HepG2 (cell line): ENCODE results near the gene KLHL35. TPM values are rescaled to one million over a fixed set of nuclear protein-coding genes. Genes with fewer than 3 reads are reported as not detected.

Experiments
- ATAC-seq: fragments of 200-7000 bp; cut with Tn5 transposase; 3 replicates; pipeline ENCODE4 v1.9.1; 2020; ENCODE audit warnings: mild to moderate bottlenecking, moderate library complexity
- BruUV-seq: library from RNA; stranded (reverse); fragments of 400-500 nt; replicated peaks from 2 replicates; lab custom pipeline; 2021; lab: Mats Ljungman, UMichigan
- CTCF ChIA-PET: fragments of 300-600 bp; formaldehyde crosslinking; extraction: SDS; loops from one replicate; lab custom pipeline; 2021; ENCODE audit warnings: low total read pairs, inconsistent platforms, low intra/inter-chr PET ratio; lab: Yijun Ruan, JAX
- POLR2A ChIA-PET: fragments of 350-600 bp; sonication (Branson Sonifier 250); formaldehyde crosslinking; loops from one replicate; lab custom pipeline; 2020; ENCODE audit warnings: antibody characterized with exemption, inconsistent platforms; lab: Yijun Ruan, JAX
- DNase-seq: peaks from one replicate; pipeline ENCODE4 v3.0.0-alpha.2; 2015; ENCODE audit warnings: low spot score
- FAIRE-seq: peaks from 3 replicates; lab custom pipeline; 2011; peaks lifted over from hg19 to GRCh38; lab: Jason Lieb, UNC
- H2AFZ ChIP-seq: one replicate; pipeline ENCODE4 v1.6.1; 2011; ENCODE audit warnings: low read length, inconsistent platforms
- H3K27ac ChIP-seq: fragments of 300-600 bp; 3 replicates; pipeline ENCODE4 v1.8.0; 2011; ENCODE audit warnings: mixed run types, mild to moderate bottlenecking, mixed read lengths, low read length, inconsistent platforms; ENCODE audit not compliant: insufficient read depth; ENCODE audit errors: extremely low read length
- H3K27me3 ChIP-seq, 2 experiments: fragments of 200-600 bp in 1 of 2; 2 replicates in 1 of 2; 3 replicates in 1 of 2; pipeline versions ENCODE4 v1.6.0 to v1.8.0; 2011; ENCODE audit warnings: low read length in 2 of 2, mild to moderate bottlenecking in 2 of 2, moderate library complexity in 2 of 2, inconsistent platforms in 1 of 2; ENCODE audit not compliant: insufficient read depth in 2 of 2, control insufficient read depth in 1 of 2
- H3K36me3 ChIP-seq, 2 experiments: fragments of 200-600 bp in 1 of 2; replicated peaks in 1 of 2; 2 replicates in 1 of 2; 3 replicates in 1 of 2; pipeline versions ENCODE4 v1.5.1 to v1.8.0; 2011; ENCODE audit warnings: low read length in 2 of 2, inconsistent platforms in 1 of 2; ENCODE audit not compliant: insufficient read depth in 2 of 2, control insufficient read depth in 1 of 2
- H3K4me1 ChIP-seq: 2 replicates; pipeline ENCODE4 v1.5.1; 2012; ENCODE audit warnings: low read length, inconsistent platforms; ENCODE audit not compliant: insufficient read depth
- H3K4me2 ChIP-seq: 2 replicates; pipeline ENCODE4 v1.6.0; 2011; ENCODE audit warnings: low read depth, low read length, inconsistent platforms
- H3K4me3 ChIP-seq, 3 experiments: fragments of 200-600 bp in 1 of 3; sonication (generic), shearing (Covaris generic) in 1 of 3; replicated peaks in 1 of 3; 2 replicates each; pipeline ENCODE4 v1.5.1; 2011 to 2016; ENCODE audit warnings: low read length in 3 of 3, inconsistent platforms in 2 of 3, low read depth in 2 of 3, mild to moderate bottlenecking in 2 of 3, control low read depth in 1 of 3, mixed read lengths in 1 of 3; ENCODE audit not compliant: insufficient read depth in 1 of 3
- H3K79me2 ChIP-seq: one replicate; pipeline ENCODE4 v1.6.1; 2011; ENCODE audit warnings: low read length, inconsistent platforms; ENCODE audit not compliant: insufficient read depth
- H3K9ac ChIP-seq: 2 replicates; pipeline ENCODE4 v1.6.0; 2011; ENCODE audit warnings: mild to moderate bottlenecking, low read depth, low read length, inconsistent platforms; ENCODE audit not compliant: insufficient read depth
- H3K9me3 ChIP-seq: 2 replicates; pipeline ENCODE4 v1.5.1; 2012; ENCODE audit warnings: mild to moderate bottlenecking, low read length
- H4K20me1 ChIP-seq: 2 replicates; pipeline ENCODE4 v1.6.0; 2011; ENCODE audit warnings: inconsistent platforms, mild to moderate bottlenecking, low read length, moderate library complexity; ENCODE audit not compliant: insufficient read depth
- CENPT ChIP-seq: sonication (generic); formaldehyde crosslinking; IDR thresholded peaks from 2 replicates; pipeline ENCODE4 v1.8.0; 2022; ENCODE audit warnings: low read depth, mild to moderate bottlenecking, moderate library complexity, missing genetic modification reagents
- GTF3A ChIP-seq: sonication (generic); formaldehyde crosslinking; conservative IDR thresholded peaks from 2 replicates; pipeline ENCODE4 v1.4.0; 2020; ENCODE audit warnings: mild to moderate bottlenecking, missing genetic modification reagents
- MAF1 ChIP-seq: sonication (generic); formaldehyde crosslinking; IDR thresholded peaks from 2 replicates; pipeline ENCODE4 v1.5.0; 2020; ENCODE audit warnings: missing genetic modification reagents, borderline replicate concordance
- MAFK ChIP-seq, 2 experiments: IDR thresholded peaks in 1 of 2; conservative IDR thresholded peaks in 1 of 2; 2 replicates each; pipeline ENCODE4 v1.6.1; 2011; ENCODE audit warnings: improper control_type of control experiment in 2 of 2, low read length in 2 of 2
- MXD4 ChIP-seq: IDR thresholded peaks from 2 replicates; pipeline ENCODE4 v1.6.1; 2016; ENCODE audit warnings: mild to moderate bottlenecking, missing biosample characterization, missing genetic modification reagents
- REXO4 ChIP-seq: sonication (generic); formaldehyde crosslinking; IDR thresholded peaks from 2 replicates; pipeline ENCODE4 v1.8.0; 2022; ENCODE audit warnings: missing genetic modification reagents, mild to moderate bottlenecking, borderline replicate concordance
- ZNF337 ChIP-seq: sonication (generic); formaldehyde crosslinking; IDR thresholded peaks from 2 replicates; pipeline ENCODE4 v1.5.1; 2020; ENCODE audit warnings: missing genetic modification reagents, low read depth, mild to moderate bottlenecking, borderline replicate concordance
- ZNF598 ChIP-seq: sonication (generic); formaldehyde crosslinking; IDR thresholded peaks from 2 replicates; pipeline ENCODE4 v1.5.1; 2020; ENCODE audit warnings: mild to moderate bottlenecking, missing genetic modification reagents, borderline replicate concordance
- ZNF7 ChIP-seq: IDR thresholded peaks from 2 replicates; pipeline ENCODE4 v1.6.1; 2016; ENCODE audit warnings: missing biosample characterization, missing genetic modification reagents
- ZNF749 ChIP-seq: sonication (generic); formaldehyde crosslinking; IDR thresholded peaks from 2 replicates; pipeline ENCODE4 v1.8.0; 2022; ENCODE audit warnings: mild to moderate bottlenecking, missing genetic modification reagents, moderate library complexity, borderline replicate concordance
- ZNF780A ChIP-seq: sonication (generic); formaldehyde crosslinking; IDR thresholded peaks from 2 replicates; pipeline ENCODE4 v1.8.0; 2022; ENCODE audit warnings: mild to moderate bottlenecking, missing genetic modification reagents, moderate library complexity
- WGBS: methylation state at CpG from one replicate; pipeline ENCODE4 v1.1.6; 2017; ENCODE audit warnings: low lambda C conversion rate; 5-methylcytosine and 5-hydroxymethylcytosine counted together
- in situ Hi-C: cut with HindIII; loops from 2 replicates; pipeline ENCODE4 v1.10.0; 2017; ENCODE audit warnings: low pct_unique_long_range_greater_than_20kb; ENCODE audit not compliant: extremely low pct_ligation_motif_present
- intact Hi-C: fragments of 100-400 bp; cut with micrococcal nuclease; formaldehyde crosslinking; loops from one replicate; pipeline ENCODE4 v1.10.0; 2022; ENCODE audit not compliant: unreplicated experiment
- polyA plus RNA-seq, 8 experiments: library from polyadenylated mRNA; depleted of rRNA in 3 of 8; stranded (reverse) in 7 of 8; unstranded in 1 of 8; fragments of >200 nt; fragmentation: Illumina TruSeq in 4 of 8; extraction: Trizol in 4 of 8; gene quantifications; 2 replicates each; pipeline versions ENCODE4 v1.2.1 to v1.2.3, GENCODE V29; 2011 to 2016; ENCODE audit warnings: low read depth in 4 of 8, missing spikeins in 1 of 8, mixed read lengths in 1 of 8; ENCODE audit not compliant: insufficient read depth in 1 of 8
- total RNA-seq, 5 experiments: library from RNA; depleted of rRNA; stranded (reverse); fragments of >200 nt; fragmentation: Illumina TruSeq; extraction: Trizol; gene quantifications; 2 replicates each; pipeline ENCODE4 v1.2.3, GENCODE V29; 2016; ENCODE audit warnings: low read depth in 1 of 5
- TF ChIP-seq, protein P1 (sequence below): IDR thresholded peaks from 2 replicates; pipeline ENCODE4 v1.6.1; 2016; ENCODE audit warnings: missing compliant biosample characterization, missing genetic modification reagents, borderline replicate concordance
- TF ChIP-seq, protein P2 (sequence below): sonication (generic); formaldehyde crosslinking; IDR thresholded peaks from 2 replicates; pipeline ENCODE4 v1.4.0; 2020; ENCODE audit warnings: missing genetic modification reagents, borderline replicate concordance

Gene KLHL35
- total and polyA plus RNA-seq, 2 of the 13 experiments (the other 11 are each of a cell fraction or from before 2014, with no cell fraction given) = not detected

DNA sequence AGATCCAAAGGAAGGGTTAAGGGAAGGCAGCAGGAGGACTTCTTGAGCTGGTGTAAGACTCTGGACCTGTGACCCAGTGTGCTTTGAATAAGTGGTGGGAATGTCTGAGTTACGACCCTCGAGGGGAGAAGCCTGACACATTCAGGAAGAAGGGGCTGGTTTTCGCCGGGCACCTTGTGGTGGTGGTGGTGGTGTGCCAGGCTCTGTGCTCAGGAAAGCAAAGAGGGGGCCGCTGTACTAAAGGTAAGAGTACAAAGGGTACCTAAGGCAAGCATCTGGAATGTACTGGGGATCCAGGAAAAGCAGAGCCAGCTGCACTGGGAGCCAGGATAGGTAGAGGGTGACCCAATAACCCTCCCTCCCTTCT, 6.3 kb downstream of the KLHL35 start:
- no peaks in the 10 kb centered on the region for H3K79me2 ChIP-seq
- no peak for DNase-seq
- no peak for TF ChIP-seq ZNF780A (CRISPR knock-in tag)
- TF ChIP-seq REXO4 (CRISPR knock-in tag) = no peak
- no peak for TF ChIP-seq GTF3A
- TF ChIP-seq MAFK (conservative IDR thresholded peaks at IDR 0.05 in 1 of 2, IDR thresholded peaks at IDR 0.05 in 1 of 2; ENCODE audit: low read length in 2 of 2) = no peak
- TF ChIP-seq MXD4 (CRISPR knock-in tag) = no peak
- no peak for TF ChIP-seq ZNF7 (CRISPR knock-in tag)
- TF ChIP-seq, protein P1, sequence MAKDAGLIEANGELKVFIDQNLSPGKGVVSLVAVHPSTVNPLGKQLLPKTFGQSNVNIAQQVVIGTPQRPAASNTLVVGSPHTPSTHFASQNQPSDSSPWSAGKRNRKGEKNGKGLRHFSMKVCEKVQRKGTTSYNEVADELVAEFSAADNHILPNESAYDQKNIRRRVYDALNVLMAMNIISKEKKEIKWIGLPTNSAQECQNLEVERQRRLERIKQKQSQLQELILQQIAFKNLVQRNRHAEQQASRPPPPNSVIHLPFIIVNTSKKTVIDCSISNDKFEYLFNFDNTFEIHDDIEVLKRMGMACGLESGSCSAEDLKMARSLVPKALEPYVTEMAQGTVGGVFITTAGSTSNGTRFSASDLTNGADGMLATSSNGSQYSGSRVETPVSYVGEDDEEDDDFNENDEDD (CRISPR knock-in tag) = no peak
- no peak for TF ChIP-seq ZNF337 (CRISPR knock-in tag)
- TF ChIP-seq, protein P2, sequence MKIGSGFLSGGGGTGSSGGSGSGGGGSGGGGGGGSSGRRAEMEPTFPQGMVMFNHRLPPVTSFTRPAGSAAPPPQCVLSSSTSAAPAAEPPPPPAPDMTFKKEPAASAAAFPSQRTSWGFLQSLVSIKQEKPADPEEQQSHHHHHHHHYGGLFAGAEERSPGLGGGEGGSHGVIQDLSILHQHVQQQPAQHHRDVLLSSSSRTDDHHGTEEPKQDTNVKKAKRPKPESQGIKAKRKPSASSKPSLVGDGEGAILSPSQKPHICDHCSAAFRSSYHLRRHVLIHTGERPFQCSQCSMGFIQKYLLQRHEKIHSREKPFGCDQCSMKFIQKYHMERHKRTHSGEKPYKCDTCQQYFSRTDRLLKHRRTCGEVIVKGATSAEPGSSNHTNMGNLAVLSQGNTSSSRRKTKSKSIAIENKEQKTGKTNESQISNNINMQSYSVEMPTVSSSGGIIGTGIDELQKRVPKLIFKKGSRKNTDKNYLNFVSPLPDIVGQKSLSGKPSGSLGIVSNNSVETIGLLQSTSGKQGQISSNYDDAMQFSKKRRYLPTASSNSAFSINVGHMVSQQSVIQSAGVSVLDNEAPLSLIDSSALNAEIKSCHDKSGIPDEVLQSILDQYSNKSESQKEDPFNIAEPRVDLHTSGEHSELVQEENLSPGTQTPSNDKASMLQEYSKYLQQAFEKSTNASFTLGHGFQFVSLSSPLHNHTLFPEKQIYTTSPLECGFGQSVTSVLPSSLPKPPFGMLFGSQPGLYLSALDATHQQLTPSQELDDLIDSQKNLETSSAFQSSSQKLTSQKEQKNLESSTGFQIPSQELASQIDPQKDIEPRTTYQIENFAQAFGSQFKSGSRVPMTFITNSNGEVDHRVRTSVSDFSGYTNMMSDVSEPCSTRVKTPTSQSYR (CRISPR knock-in tag) = no peak
- TF ChIP-seq ZNF598 (CRISPR knock-in tag) = no peak
- TF ChIP-seq CENPT (CRISPR knock-in tag) = no peak
- no peak for TF ChIP-seq ZNF749 (CRISPR knock-in tag)
- no peak for TF ChIP-seq MAF1 (CRISPR knock-in tag)
- TF ChIP-seq, all 625 proteins: peak for 0
- H3K4me3 ChIP-seq = no peak overlapping the region
- in situ Hi-C loops (no loop called here), intact Hi-C loops (no loop called here)
- no TSS peak for BruUV-seq
- ChIA-PET POLR2A (interaction anchor here (1.6 kb wide), 1 partner anchor 26 kb away, joined by 5 read pairs; no protein-coding TSS in a partner anchor), CTCF (no interaction called here)
- H3K4me1 ChIP-seq = peaks cover 44% of the 10 kb centered on the region
- no peak overlapping the region for H3K27ac ChIP-seq
- ATAC-seq (no peak), FAIRE-seq (no peak)
- peaks cover 3 to 22% of the 10 kb centered on the region in 2 experiments; a peak in 4 of 5 replicates for H3K27me3 ChIP-seq
- H4K20me1 ChIP-seq = peaks cover 10% of the 10 kb centered on the region
- H2AFZ ChIP-seq = no peak overlapping the region
- H3K4me2 ChIP-seq = no peak overlapping the region
- 64% methylated on average over 5 of the region's 5 CpGs for WGBS
- H3K9ac ChIP-seq = no peak overlapping the region
- no peaks in the 10 kb centered on the region for H3K9me3 ChIP-seq
- no peaks in the 10 kb centered on the region for H3K36me3 ChIP-seq
